Hepatocyte (in vitro differentiated cells): Measurements from ENCODE around the gene SUPT20HL1.

ENCODE experiments used
- CTCF ChIP-seq: fragments of 200-600 bp; sonication (generic); IDR thresholded peaks from 2 replicates; pipeline ENCODE4 v1.5.1; 2016; ENCODE audit warnings: antibody characterized with exemption, mild to moderate bottlenecking; ENCODE audit not compliant: poor library complexity
- EZH2phosphoT487 ChIP-seq: fragments of 200-600 bp; sonication (generic); IDR thresholded peaks from one replicate; pipeline ENCODE4 v1.6.1; 2018; ENCODE audit warnings: antibody characterized with exemption, mild to moderate bottlenecking, low read depth, moderate library complexity; ENCODE audit not compliant: unreplicated experiment, severe bottlenecking

- TF ChIP-seq CTCF = no peak
- TF ChIP-seq EZH2phosphoT487 = no peak
Measured at GRCh38 chrX:24339911-24340310, 20.5 kb upstream of the SUPT20HL1 start.
